ENCODE results near the gene GALR3.

GRCh38 chr22:37855462-37855861, 32.3 kb downstream of the GALR3 start:
- TF ChIP-seq CTCF (conservative IDR thresholded peaks at IDR 0.05) (no peak), EZH2 (IDR thresholded peaks at IDR 0.05; ENCODE audit: low read depth) (no peak)
